GM19193 (cell line): ENCODE results near the gene INSL4.

ENCODE experiments used
- POLR2A ChIP-seq: IDR thresholded peaks from 4 replicates; pipeline ENCODE4 v1.6.1; 2011; ENCODE audit not compliant: insufficient read depth, insufficient read length; ENCODE audit errors: extremely low read depth

INSL4 gene

DNA sequence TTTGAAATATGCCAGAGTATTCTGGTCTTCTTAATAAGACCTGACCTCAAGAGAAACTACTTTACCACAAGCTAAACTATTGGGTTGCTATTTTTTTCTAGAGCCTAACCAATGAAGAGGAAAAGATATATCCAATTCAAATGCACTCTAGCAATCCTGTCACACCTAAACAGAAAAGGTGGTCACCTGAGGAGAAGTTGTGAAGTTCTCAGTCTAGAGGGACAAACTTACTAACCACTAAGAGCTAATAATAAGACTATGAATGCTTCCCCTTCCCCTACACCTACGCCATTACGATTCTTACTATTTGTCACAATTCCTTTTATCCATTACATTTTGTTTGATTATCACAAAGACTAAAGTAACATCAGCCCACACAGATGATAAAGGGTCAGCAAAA lies 43.6 kb downstream of the INSL4 start:
- TF ChIP-seq POLR2A: no peak

DNA sequence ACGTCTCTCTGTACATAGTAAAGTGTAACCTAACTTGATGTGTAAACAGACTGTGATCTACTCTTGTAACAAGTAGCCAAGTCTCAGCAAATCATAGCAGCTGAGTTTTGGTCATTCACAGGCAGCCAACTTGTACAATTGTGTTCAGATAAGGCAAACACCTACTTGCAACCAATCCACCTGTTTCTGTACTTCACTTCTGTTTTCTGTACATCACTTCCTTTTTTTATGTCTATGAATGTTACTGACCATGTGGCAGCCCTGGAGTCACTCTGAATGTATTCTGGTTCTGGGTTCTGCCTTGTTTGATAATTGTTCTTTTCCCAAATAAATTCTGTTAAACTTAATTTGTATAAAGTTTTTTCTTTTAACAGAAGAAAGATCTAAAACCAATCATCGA lies 47.3 kb downstream of the INSL4 start:
- TF ChIP-seq POLR2A: no peak
